HS-27A (cell line): ENCODE data around the gene RBM10.

Experiments
- DNase-seq: peaks from one replicate; pipeline ENCODE4 v3.0.0-alpha.2; 2012; ENCODE audit warnings: low read depth, missing footprints

RBM10 gene

DNA sequence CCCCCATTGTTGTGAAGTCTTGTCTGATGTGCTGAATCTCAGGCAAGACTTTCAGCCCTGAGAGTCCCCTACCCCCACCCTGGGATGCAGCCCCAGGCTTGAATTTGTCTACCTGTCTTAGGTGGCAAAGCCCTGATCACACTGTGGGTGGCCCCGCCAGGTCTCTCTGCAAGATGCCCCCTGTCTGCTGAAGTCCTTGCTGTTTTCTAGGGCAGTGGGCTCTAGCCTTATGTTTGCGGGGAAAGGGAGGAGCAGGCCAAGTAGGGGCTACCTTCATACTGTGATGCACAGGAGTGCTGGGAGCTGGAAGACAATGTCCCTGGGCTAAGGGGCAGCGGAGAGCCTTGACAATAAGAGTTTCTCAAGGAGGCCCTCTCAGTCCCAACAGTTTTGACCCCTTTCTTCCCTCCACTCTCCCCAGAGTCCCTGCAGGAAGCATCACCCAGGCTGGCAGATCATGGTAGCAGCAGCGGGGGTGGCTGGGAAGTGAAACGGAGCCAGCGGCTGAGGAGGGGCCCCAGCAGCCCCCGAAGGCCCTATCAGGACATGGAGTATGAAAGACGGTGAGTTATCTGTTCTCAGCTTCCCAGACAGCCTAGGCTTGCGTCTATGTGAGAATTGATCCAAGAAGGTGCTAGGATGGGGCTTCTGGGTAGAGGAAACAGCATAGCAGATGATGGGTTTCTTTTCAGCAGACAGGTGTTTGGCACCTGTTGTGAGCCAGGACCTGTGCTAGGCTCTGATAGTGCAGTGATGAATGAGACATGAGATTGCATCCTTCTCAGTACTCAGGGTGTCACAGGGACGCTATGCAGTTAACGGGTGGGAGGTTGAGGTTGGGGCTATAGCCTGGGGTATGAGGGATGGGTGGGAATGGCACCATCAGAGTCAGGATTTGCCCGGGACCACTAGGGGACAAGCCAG lies 2.2 kb downstream of the RBM10 start:
- DNase-seq, result no peak

GRCh38 chrX:47148946-47149345 lies 3.9 kb downstream of the RBM10 start:
- DNase-seq, result no peak

DNA sequence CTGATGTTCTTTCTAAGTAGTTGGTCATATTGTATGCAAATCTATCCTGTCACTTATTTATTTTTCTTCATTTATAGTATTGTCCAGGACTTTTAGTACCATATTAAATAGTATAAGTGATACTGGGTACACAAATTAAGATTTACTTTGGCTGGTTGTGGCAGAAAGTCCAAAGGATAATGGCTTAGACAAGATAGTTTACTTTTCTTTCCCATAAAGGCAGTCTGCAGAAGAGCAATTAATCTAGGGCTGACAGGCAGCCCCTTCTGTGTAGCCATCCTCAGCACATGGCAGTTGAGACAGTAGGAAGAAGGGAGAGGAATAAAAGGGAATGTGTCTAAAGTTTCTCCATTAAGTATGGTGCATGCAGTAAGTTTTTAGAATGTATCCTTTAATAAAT lies 6.4 kb downstream of the RBM10 start:
- no peak for DNase-seq

GRCh38 chrX:47156611-47157520 lies 11.8 kb downstream of the RBM10 start:
- DNase-seq, result no peak

GRCh38 chrX:47158131-47158530 lies 13.1 kb downstream of the RBM10 start:
- no peak for DNase-seq

- DNase-seq, result no peak
Observed at GRCh38 chrX:47158781-47159180, 13.8 kb downstream of the RBM10 start.

GRCh38 chrX:47160781-47161180 lies 15.8 kb downstream of the RBM10 start:
- no peak for DNase-seq

GRCh38 chrX:47162927-47163583 lies 18.0 kb downstream of the RBM10 start:
- no peak for DNase-seq

- no peak for DNase-seq
Observed at GRCh38 chrX:47164420-47164819, 19.4 kb downstream of the RBM10 start.

DNA sequence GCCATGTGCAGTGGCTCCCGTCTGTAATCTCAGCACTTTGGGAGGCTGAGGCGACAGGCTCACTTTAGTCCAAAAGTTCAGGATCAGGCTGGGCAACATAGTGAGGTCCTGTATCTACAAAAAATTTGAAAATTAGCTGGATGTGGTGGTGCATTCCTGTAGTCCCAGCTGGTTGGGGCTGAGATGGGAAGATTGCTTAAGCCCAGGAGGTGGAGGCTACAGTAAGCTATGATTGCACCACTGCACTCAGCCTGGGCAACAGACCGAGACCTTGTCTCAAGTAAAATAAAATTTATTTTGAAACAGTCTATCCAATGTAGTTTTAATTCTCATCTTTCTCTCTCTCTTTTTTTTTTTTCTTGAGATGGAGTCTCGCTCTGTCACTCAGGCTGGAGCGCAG lies 21.1 kb downstream of the RBM10 start:
- DNase-seq, result no peak

DNA sequence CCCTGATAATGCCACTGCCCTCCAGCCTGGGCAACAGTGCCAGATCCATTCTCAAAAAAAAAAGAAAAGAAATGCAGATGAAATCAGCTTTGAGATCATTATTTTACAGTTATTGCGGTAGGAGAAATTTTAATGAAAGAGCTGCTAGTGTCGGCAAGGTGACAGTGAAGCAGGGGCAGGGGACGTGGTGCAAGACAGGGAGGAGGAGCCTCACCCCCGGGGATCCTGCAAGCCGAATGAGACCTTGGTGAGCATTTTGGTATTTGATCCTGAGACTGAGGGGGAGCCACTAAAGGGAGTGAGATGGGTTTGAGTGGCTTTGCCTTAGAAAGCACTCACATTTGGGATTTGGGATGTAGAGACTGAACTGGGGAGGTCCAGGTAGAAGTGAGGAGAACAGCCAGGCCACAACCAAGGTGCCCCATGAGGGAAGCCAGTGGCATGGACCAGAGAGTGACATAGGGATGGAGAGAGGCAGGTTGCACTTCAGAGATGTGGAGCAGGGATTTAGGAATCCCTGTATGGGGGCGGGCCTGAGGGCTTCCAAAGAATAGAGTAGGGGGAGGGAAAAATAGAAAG lies 23.6 kb downstream of the RBM10 start:
- DNase-seq, result no peak

DNA sequence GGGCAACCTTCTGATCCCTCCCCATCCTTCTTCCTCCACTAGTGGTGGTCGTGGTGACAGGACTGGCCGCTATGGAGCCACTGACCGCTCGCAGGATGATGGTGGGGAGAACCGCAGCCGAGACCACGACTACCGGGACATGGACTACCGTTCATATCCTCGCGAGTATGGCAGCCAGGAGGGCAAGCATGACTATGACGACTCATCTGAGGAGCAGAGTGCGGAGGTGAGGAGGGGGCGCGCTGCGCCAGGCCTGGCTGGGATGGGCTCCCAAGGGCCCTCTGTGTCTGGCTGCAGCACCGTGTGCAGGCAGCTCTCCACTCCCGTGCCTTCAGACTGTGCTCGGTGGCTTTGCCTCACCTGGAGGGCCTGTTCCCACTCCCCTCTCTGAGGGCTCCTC lies 24.3 kb downstream of the RBM10 start:
- DNase-seq, result no peak

DNA sequence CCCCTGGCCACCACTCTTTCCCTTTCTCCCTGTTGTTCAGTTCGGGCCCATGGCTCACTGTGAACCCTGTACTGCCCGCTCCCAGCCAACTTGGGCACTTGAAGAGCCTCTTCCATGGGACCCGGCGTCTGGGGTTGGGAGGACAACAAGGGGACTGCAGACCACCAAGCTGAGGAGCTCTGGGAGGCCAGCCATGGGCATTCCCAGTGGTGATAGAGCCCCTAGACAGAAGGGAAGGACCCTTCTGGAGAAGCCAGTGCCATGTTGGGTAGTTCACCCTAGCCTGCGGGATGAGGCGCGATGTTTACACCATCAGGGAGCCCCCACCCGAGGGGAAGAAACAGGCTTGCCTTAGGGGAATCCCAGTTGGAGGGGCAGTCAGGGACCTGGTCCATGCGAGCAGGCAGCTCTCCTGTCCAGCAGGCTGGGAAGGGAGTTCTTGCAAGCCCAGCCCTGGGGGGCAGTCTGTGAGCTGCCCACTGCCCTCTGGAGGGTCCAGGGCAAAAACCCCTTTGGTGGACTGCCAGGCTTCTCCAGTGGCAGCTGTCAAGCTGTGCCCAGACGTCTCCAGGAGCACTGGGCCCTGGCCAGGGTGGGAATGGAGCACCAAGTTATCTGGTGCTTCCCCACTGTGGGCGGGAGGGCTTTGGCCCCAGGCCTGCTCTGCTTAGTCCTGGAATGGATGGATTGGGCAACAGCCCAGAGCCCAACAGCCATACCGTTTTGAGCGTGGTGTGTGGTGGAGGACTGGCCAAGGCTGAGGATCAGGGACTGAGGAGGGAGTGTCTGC lies 24.9 kb downstream of the RBM10 start:
- no peak for DNase-seq

GRCh38 chrX:47170861-47171692 lies 26.1 kb downstream of the RBM10 start:
- no peak for DNase-seq

DNA sequence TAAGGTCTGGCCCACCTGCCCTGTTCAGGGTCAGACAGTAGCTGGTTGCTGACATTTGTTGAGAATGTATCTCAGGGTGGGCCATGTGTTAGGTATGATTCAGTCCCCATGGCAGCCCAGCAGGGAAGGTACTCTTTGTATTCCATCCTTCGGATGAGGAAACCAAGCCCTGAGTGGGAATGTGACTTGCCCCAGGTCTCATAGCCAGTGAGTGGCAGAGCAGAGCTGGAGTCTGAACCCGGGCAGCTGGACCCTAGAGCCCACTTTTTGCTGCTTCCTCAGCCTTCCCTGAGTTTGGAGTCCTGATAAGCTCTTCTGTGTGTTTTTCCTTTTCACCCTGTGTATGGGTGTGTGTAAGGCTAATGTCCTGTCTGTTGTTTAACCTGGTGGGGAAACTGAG lies 27.0 kb downstream of the RBM10 start:
- DNase-seq, result no peak

GRCh38 chrX:47172549-47172948 lies 27.5 kb downstream of the RBM10 start:
- no peak for DNase-seq

DNA sequence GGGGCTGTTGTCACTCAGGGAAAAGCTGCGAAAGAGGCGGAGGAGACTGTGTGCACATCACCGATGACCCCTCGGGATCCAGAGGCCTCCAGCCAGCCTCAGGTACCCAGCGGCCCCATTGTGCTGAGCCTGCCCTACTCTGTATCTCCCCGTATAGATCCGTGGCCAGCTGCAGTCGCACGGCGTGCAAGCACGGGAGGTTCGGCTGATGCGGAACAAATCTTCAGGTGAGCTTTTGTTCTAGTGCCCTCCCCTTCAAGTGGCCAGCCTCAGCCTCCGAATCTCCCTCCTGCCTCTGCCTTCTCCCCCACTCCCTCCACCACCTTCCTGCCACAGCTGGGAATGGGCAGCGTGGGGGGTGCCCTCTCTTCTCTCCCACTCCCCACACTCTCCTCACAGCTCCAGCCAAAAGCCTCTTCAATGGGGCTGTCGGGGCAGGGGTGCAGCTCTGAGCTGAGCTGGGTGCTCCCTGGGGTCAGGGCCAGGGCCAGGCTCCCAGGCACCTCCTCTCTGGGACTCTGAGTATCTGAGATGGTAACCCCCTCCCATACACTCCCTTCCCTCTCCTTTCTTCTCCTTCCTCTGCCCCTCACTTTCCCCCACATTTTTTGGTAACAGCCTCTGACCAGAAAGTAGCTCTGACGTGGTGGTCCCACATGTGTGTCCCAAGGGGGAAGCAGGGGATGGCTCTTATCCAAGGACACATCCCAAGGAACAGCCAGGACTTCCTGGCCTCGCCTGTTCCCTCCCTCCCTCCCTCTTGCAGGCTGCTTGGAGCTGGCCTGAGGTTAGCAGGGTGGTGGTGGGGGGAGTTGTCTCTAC lies 28.2 kb downstream of the RBM10 start:
- DNase-seq, result no peak

DNA sequence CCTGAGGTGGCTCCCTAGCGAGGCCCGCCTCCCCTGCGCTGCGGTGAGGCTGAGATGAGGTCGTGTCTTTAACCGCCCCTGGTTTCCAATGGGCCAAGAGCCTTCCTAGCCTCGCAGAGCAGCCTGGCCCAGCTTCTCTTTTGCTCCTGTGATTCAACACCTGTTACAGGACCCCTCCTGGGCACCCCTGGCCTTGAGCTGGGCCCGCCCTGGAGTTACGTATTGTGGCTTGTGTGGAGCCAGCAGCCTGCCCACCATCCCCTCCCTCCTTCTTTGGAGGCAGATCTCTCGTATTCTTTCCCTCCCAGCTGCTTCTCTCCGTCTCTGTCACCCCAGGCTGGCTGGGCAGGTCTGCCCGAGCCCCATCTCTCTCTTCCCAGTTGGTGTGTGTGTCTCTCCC lies 29.4 kb downstream of the RBM10 start:
- DNase-seq, result no peak

- DNase-seq, result no peak
Observed at GRCh38 chrX:47174846-47175587, 30.0 kb downstream of the RBM10 start.
